PC-3 (cell line): ENCODE results near the gene JOSD1. TPM values are rescaled to one million over a fixed set of nuclear protein-coding genes. Genes with fewer than 3 reads are reported as not detected.

ENCODE experiments used
- ATAC-seq: fragments of 200-7000 bp; cut with Tn5 transposase; 2 replicates; pipeline ENCODE4 v1.9.1; 2020; ENCODE audit warnings: mild to moderate bottlenecking, moderate library complexity
- BruUV-seq: library from RNA; stranded (reverse); fragments of 400-500 nt; replicated peaks from 2 replicates; lab custom pipeline; 2021; lab: Mats Ljungman, UMichigan
- CTCF ChIA-PET: fragments of 300-600 bp; sonication (Branson Sonifier 250); formaldehyde crosslinking; loops from one replicate; lab custom pipeline; 2022; ENCODE audit warnings: antibody characterized with exemption; lab: Charles Lee
- POLR2A ChIA-PET: fragments of 300-600 bp; sonication (Branson Sonifier 250); formaldehyde crosslinking; loops from one replicate; lab custom pipeline; 2022; ENCODE audit warnings: antibody characterized with exemption; ENCODE audit not compliant: unreplicated experiment; lab: Charles Lee
- DNase-seq: peaks from one replicate; pipeline ENCODE4 v3.0.0-alpha.2; 2015
- H2AFZ ChIP-seq: fragments of 300-600 bp; sonication (generic); 2 replicates; pipeline ENCODE4 v1.6.0; 2016; ENCODE audit warnings: antibody characterized with exemption, low read length
- H3F3A ChIP-seq: fragments of 300-600 bp; sonication (generic); one replicate; pipeline ENCODE4 v1.6.0; 2017; ENCODE audit warnings: antibody characterized with exemption, low read length, control low read depth, mild to moderate bottlenecking; ENCODE audit not compliant: unreplicated experiment
- H3K27ac ChIP-seq: fragments of 300-600 bp; sonication (generic); 2 replicates; pipeline ENCODE4 v1.5.1; 2016; ENCODE audit warnings: mild to moderate bottlenecking, low read length
- H3K27me3 ChIP-seq: fragments of 300-600 bp; sonication (generic); 2 replicates; pipeline ENCODE4 v1.6.1; 2016; ENCODE audit warnings: low read length, mixed read lengths
- H3K36me3 ChIP-seq: fragments of 300-600 bp; sonication (generic); 2 replicates; pipeline ENCODE4 v1.6.1; 2016; ENCODE audit warnings: low read depth, mixed run types, low read length, mixed read lengths
- H3K4me1 ChIP-seq: fragments of 300-600 bp; sonication (generic); 2 replicates; pipeline ENCODE4 v1.5.1; 2016; ENCODE audit warnings: low read length; ENCODE audit not compliant: insufficient read depth
- H3K4me2 ChIP-seq: fragments of 300-600 bp; sonication (generic); 2 replicates; pipeline ENCODE4 v1.6.0; 2016; ENCODE audit warnings: low read length
- H3K4me3 ChIP-seq: fragments of 300-600 bp; sonication (generic); 2 replicates; pipeline ENCODE4 v1.5.1; 2016; ENCODE audit warnings: mild to moderate bottlenecking, low read length, mixed read lengths
- H3K79me2 ChIP-seq: fragments of 300-600 bp; sonication (generic); 2 replicates; pipeline ENCODE4 v1.6.1; 2017; ENCODE audit warnings: low read length, mixed read lengths
- H3K9ac ChIP-seq: fragments of 300-600 bp; sonication (generic); 2 replicates; pipeline ENCODE4 v1.6.0; 2016; ENCODE audit warnings: mild to moderate bottlenecking, low read length
- H3K9me2 ChIP-seq: fragments of 300-600 bp; sonication (generic); replicated peaks from 2 replicates; pipeline ENCODE4 v1.6.1; 2016; ENCODE audit warnings: mixed run types, low read length, mixed read lengths
- H3K9me3 ChIP-seq: fragments of 300-600 bp; sonication (generic); 2 replicates; pipeline ENCODE4 v1.6.1; 2016; ENCODE audit warnings: low read length, mixed read lengths
- H4K20me1 ChIP-seq: fragments of 300-600 bp; sonication (generic); 2 replicates; pipeline ENCODE4 v1.6.1; 2016; ENCODE audit warnings: low read length, mixed read lengths
- CTCF ChIP-seq: fragments of 300-600 bp; sonication (generic); conservative IDR thresholded peaks from 2 replicates; pipeline ENCODE4 v1.5.1; 2017; ENCODE audit warnings: antibody characterized with exemption, low read depth, mild to moderate bottlenecking, low read length
- EZH2 ChIP-seq: fragments of 300-600 bp; sonication (generic); IDR thresholded peaks from one replicate; pipeline ENCODE4 v1.6.1; 2017; ENCODE audit warnings: antibody characterized with exemption, mild to moderate bottlenecking, low read length; ENCODE audit not compliant: unreplicated experiment
- EZH2phosphoT487 ChIP-seq: fragments of 300-600 bp; sonication (generic); IDR thresholded peaks from 2 replicates; pipeline ENCODE4 v1.6.1; 2018; ENCODE audit warnings: mild to moderate bottlenecking, antibody characterized with exemption, low read length, borderline replicate concordance
- intact Hi-C: fragments of 100-400 bp; cut with micrococcal nuclease; formaldehyde crosslinking; loops from 2 replicates; pipeline ENCODE4 v1.9.0; 2023
- total RNA-seq: library from RNA; depleted of rRNA; stranded (reverse); fragments of >200 nt; gene quantifications from 2 replicates; pipeline ENCODE4 v1.2.3, GENCODE V29; 2014

Gene JOSD1
- total RNA-seq, 1 experiment from 2014 or later: 40.3 TPM

GRCh38 chr22:38724926-38725571 lies 24.3 kb upstream of the JOSD1 start:
- peaks cover 4% of the 10 kb centered on the region; the same call in 1 of the 2 replicates for H3K4me1 ChIP-seq
- no peaks in the 10 kb centered on the region for H4K20me1 ChIP-seq
- H3F3A ChIP-seq: no peaks in the 10 kb centered on the region
- CTCF ChIA-PET: interaction anchor here (1.0 kb wide), 1 partner anchor 44 kb away, joined by 4 read pairs; no protein-coding TSS in a partner anchor
- POLR2A ChIA-PET: no interaction called here
- no peak overlapping the region for H3K9ac ChIP-seq
- no TSS peak for BruUV-seq
- no peak overlapping the region for H3K27ac ChIP-seq
- no peak overlapping the region for H3K4me3 ChIP-seq
- peak; percentile 50 for DNase-seq
- no peaks in the 10 kb centered on the region for H3K9me2 ChIP-seq
- H3K79me2 ChIP-seq: peaks cover 4% of the 10 kb centered on the region; the same call in 1 of the 2 replicates
- intact Hi-C loops: no loop called here
- ATAC-seq: no peak; the same call in 1 of the 2 replicates
- TF ChIP-seq CTCF (peak; percentile 62), EZH2phosphoT487 (no peak)
- H2AFZ ChIP-seq: no peak overlapping the region
- H3K4me2 ChIP-seq: no peak overlapping the region
- peaks cover 31% of the 10 kb centered on the region for H3K36me3 ChIP-seq
- no peaks in the 10 kb centered on the region for H3K9me3 ChIP-seq
- no peaks in the 10 kb centered on the region for H3K27me3 ChIP-seq

GRCh38 chr22:38724176-38724575 lies 23.4 kb upstream of the JOSD1 start:
- intact Hi-C loops: no loop called here
- Histone ChIP-seq H3K9me3 (no peaks in the 10 kb centered on the region), H2AFZ (no peak overlapping the region), H3F3A (no peaks in the 10 kb centered on the region), H3K4me3 (no peak overlapping the region), H3K36me3 (peaks cover 27% of the 10 kb centered on the region), H3K79me2 (peaks cover 10% of the 10 kb centered on the region), H3K27ac (no peak overlapping the region), H3K9me2 (no peaks in the 10 kb centered on the region), H3K27me3 (no peaks in the 10 kb centered on the region), H3K9ac (no peak overlapping the region), H3K4me2 (no peak overlapping the region), H3K4me1 (peaks cover 8% of the 10 kb centered on the region; the same call in 1 of the 2 replicates), H4K20me1 (no peaks in the 10 kb centered on the region)
- no TSS peak for BruUV-seq
- ATAC-seq (no peak), DNase-seq (no peak)
- TF ChIP-seq EZH2 (no peak), EZH2phosphoT487 (no peak), CTCF (no peak)
- CTCF ChIA-PET: no interaction called here
- POLR2A ChIA-PET: no interaction called here

- H4K20me1 ChIP-seq: no peaks in the 10 kb centered on the region
- H3K9me3 ChIP-seq: no peaks in the 10 kb centered on the region
- H3K27ac ChIP-seq: no peak overlapping the region
- H3K27me3 ChIP-seq: no peaks in the 10 kb centered on the region
- peaks cover 22% of the 10 kb centered on the region for H3K4me1 ChIP-seq
- ChIA-PET CTCF (no interaction called here), POLR2A (no interaction called here)
- H3K9me2 ChIP-seq: no peaks in the 10 kb centered on the region
- no peaks in the 10 kb centered on the region for H3F3A ChIP-seq
- no TSS peak for BruUV-seq
- intact Hi-C loops: no loop called here
- DNase-seq (no peak), ATAC-seq (no peak)
- no peak overlapping the region for H3K4me2 ChIP-seq
- H3K9ac ChIP-seq: no peak overlapping the region
- no peak for TF ChIP-seq EZH2phosphoT487
- TF ChIP-seq EZH2: no peak
- peaks cover 11% of the 10 kb centered on the region for H3K79me2 ChIP-seq
- H3K36me3 ChIP-seq: peaks cover 24% of the 10 kb centered on the region
- no peak overlapping the region for H3K4me3 ChIP-seq
- no peak overlapping the region for H2AFZ ChIP-seq
These were observed 20.8 kb upstream of the JOSD1 start for GRCh38 chr22:38721551-38721950.
